ENCODE data around the gene CHMP6.

Gene CHMP6

DNA sequence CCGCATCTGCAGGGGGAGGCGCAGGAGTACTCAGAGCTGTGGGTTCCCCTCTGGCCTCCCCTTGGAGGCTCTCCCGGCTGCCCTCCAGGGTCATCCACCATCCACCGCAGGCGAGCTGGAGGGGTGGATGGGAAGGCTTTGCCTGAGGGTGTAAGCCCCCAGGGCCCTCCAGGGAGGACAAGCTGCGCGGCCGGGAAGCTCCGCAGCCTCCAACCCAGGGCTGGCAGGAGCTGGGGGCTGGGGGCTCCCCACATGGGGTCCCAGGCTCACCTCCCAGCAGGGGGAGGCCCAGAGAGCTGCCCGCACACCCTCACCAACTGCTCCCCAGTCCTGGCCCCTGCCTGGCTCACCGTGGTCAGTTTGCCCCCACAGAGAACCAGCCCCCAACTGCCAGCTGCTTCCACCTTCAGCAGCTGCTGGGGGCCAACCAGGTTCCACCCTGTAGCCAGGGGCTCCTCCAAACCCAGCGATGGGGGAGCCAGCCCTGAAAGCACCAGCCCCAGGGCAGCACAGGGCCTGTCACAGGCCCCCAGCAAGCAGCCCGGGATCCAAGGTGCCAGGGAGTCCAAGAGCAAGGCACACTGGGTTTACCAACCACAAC lies 19.8 kb upstream of the CHMP6 start:
- no peak for DNase-seq

DNA sequence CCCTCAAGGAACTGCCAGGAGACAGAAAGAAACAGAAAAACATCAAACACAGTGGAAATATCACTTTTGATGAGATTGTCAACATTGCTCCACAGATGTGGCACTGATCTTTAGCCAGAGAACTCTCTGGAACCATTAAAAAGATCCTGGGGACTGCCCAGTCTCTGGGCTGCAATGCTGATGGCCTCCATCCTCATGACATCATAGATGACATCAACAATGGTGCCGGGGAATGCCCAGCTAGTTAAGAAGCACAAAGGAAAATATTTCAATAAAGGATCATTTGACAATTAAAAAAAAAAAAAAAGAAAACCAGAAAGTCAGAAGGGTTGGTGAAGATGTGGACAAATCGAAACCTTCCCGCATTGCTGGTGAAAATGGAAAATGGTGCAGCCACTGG lies 14.9 kb upstream of the CHMP6 start:
- no peak for DNase-seq

DNA sequence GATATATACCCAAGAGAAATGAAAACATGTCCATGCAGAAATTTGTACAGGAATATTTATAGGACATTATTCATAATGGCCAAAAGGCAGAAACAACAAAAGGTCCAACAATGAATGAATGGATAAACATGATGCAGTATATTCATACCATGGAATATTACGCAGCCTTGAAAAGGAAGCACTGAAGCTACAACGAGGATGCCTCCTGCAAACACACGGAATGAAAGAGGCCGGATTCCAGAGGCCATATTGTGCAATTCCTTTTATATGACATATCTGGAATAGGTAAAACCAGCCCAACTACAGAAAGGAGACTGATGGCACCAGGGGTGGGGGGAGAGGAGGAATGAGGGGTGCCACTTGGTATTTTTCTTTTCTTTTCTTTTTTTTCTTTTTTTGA lies 14.5 kb upstream of the CHMP6 start:
- no peak for DNase-seq

DNA sequence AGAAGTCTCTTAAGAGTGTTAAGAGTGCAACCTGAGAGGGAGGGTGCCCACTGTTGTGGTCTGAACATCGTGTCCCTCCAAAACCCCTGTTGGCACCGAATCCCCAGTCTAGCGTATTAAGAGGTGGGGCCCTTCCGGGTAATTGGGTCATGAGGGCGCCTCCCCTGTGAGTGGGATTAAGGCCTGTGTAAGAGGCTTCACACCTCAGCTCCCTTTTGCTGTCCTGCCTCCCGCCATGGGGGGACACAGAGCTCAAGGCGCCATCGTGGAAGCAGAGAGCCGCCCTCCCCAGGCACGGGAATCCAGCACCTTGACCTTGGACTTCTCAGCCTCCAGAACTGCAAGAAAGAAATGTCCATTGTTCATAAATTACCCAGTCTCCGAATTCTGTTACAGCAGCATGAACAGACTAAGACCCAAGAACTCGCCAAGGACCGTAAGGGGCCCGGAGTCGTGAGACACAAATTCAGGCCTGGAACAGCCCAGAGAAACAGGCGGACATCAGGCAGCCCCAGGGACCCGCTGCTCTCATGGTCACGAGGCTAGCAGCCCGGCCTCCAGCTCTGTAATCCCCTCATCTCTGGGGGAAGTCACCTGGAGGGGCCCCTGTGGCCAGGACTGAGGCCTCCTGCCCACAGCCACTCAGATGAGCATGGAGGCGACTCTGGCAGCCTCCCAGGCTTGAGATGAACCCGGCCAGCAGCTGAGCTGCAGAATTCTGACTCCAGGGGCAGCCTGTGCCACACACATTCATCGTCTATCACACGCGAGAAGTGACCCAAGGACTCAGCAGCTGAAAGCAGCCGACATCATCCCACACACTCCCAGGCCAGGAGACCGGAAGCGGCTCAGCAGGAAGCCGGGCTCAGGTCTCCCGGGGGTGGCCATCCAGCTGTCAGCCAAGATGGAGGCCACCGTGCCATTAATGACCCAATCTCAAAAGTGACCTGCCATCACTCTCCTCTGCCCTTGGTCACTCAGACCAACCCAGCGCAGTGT lies 12.8 kb upstream of the CHMP6 start:
- DNase-seq, result no peak

DNA sequence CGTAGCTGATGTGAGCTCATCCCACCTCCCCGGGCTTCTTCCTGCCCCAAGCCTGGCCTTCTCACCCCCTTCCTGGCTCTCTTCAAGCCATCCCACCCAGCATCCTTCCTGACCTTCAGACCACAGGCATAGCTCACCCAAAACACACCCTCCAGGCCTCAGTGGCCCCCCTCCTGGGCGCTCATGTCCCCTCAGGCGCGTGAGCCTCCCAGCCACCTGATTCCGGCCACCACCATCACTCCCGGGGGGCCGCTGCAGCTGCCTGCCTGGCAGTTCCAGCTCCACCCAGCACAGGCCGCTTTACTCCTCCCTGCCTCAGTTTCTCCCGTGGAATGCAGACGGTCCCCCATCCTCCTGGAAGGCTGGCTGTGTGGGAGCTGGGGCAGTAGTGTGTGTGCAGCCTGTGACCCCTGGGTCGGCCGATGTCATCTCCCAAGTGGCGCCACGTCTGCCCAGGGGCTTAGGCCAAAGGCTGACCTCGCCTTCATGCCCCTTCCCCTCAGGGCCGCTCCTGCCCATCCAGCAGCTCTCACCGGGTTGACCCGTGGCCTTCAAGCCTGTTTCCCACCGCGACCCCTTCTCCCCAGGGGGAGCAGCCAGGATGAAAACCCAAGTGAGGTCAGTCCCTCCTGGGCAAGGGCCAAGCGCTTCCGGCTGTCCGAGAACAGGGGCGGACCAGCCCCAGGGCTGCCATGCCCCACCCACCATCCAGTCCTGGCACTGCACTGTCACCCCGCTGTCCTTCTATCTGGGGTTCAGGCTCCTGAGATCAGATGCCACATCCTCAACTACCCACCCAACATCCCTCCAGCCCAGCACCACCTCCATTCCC lies 11.9 kb upstream of the CHMP6 start:
- DNase-seq, result no peak

DNA sequence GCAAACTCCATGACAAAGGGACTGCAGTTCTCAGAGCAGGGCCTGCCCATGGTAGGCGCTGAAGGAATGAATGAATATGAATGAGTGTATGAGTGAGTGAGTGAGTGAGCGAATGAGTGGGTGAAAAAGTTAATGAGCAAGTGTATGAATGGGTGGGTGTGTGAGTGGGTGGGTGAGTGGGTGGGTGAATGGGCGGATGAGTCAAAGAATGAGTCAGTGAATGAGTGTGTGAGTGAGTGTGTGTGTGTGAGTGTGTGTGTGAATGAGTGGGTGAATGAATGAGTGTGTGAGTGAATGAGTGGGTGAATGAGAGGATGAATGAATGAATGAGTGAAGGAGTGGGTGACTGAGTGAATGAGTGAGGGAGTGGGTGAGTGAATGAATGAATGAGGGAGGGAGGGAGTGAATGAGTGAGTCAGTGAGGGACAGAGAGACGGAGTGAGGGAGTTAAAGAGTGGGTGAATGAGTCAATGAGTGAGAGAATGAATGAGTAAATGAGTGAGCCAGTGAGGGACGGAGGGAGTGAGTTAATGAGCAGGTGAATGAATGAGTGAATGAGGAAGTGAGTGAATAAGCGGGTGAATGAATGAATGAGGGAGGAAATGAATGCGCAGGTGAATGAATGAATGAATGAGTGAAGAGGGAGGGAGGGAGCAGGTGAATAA lies 11.1 kb upstream of the CHMP6 start:
- DNase-seq, result no peak

DNA sequence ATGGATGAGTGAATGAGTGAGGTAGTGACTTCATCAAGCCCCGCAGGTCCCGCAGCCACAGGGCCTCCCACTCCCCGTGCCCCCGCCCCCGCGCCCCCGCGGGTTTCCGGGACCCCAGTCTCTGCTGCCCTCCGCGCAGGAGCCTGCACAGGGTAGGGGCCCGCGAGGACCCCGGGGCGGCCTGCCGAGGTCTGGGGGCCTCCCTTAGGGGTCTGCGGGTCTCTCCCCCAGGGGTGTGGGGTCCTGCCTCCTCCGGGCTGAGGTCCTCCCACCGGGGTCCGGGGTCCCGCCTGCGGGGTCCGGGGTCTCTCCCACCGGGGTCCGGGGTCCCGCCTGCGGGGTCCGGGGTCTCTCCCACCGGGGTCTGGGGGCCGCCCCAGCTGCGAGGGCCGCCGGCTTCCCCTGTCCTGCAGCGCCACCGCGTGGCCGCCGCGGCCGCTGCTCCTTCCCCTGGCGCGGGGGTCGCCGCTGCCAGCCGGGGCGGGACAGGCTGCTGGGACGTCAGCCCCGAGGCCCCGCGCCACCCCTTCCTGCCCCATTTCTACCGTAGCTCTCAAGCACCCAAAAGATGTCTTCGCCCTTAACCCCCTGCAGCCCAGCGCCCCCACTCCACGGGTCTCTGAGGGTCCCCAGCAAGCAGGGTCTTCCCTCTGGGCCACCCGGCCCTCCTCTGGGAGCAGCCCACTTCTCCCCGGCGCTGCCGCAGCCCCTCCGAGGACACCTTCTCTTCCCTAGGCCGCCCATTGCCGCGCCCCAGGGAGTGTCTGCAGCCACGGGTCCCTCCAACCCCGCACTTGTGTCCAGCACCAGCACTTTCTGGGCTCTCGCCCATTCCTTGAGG lies 10.4 kb upstream of the CHMP6 start:
- DNase-seq, result no peak

DNA sequence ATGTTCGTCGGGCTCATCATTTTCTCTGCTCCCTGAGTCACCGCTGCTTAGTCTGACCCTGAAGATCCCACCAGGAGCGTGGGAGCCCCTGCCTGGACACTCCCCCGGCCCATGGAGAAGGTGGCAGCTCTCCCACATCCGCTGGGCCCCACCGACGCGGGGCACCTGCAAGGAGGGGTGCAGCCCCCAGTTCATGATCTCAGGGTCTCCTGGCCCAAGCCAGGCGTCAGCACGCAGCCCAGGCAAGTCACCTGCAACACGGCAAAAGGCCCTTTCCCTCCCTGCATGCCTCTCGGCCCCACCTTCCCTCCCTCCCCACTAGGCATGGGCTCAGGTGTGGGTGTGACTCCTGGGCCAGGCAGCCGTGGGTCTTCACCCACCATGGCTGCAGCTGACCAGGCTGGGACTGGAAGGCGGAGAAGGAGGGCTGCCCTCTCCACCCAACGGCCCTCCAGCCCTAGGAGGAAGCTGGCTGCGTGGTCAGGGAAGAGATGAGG lies 9.7 kb upstream of the CHMP6 start:
- no peak for DNase-seq

DNA sequence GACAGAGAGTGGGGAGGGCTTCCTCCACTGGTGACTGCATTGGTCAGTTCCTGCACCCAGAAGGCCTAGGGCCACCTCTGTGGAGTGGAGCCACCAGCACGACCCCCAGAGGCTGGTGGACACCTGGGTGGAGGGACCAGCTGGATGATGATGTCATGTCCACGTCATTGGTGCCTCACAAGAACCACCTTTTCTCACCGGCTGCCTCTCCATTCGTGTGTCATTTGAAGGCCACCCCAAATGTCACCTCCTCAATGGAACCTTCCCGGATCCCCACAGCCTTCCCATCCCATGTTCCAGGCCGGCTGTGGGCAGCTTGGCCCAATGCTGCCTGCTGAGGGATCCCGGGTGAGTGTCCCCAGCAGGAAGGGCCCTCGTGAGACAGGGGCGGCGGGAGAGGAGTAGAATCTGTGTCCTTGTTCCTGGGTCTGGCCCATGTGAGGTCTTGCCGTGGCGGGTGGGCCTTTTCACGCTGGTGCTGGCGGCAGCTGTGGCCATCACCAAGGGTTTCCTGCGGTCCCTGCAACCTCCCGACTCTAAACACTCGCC lies 9.1 kb upstream of the CHMP6 start:
- no peak for DNase-seq

DNA sequence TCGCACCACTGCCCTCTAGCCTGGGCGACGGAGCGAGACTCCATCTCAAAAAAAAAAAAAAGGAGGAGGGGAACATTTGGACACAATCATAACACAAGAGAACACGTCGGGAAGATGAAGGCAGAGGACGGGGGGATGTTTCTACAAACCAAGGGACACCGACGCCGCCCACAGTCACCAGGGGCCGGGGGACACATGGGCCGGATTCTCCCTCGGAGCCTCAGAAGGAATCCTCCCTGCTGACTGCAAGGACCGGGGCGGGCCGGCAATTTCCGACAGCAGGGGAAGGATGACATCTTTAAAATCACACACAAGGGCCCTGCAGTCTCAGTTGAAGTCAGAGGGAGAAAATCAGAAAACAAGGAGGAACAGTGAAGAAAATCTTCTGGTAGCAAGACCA lies 8.1 kb upstream of the CHMP6 start:
- DNase-seq, result no peak

DNA sequence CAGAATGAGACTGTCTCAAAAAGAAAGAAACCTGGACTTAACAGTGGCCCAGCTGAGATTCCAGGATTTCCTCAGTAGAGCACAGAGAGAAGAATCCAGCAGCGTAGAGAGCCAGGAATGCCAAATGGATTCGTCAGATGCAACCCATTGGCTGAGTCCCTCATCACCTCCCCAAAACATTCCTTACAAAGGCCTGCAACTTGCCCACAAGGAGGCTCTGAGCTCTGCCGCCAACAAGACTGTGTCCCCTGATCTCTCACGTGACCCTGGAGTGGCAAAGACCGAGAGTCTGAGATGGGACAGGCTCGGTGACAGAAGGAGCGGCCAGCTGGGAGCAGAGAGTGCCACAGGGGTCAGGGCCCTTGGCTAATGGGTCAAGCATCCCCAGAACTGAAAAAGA lies 6.9 kb upstream of the CHMP6 start:
- no peak for DNase-seq

DNA sequence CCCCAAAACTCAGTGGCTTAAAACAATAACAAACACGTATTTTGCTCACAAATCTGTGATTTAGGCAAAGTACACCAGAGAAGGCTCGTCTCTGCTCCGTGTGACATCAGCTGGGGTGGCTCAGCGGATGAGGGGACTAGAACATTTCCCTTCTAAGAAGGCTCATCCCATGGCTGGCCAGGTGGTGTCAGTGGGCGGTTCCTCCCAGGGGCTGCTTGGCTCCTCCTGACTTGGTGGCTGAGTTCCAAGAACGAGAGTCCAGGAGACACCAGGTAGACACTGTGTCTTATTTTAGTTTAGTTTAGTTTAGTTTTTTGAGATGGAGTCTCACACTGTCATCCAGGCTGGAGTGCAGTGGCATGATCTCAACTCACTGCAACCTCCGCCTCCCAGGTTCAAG lies 5.6 kb upstream of the CHMP6 start:
- DNase-seq, result no peak

DNA sequence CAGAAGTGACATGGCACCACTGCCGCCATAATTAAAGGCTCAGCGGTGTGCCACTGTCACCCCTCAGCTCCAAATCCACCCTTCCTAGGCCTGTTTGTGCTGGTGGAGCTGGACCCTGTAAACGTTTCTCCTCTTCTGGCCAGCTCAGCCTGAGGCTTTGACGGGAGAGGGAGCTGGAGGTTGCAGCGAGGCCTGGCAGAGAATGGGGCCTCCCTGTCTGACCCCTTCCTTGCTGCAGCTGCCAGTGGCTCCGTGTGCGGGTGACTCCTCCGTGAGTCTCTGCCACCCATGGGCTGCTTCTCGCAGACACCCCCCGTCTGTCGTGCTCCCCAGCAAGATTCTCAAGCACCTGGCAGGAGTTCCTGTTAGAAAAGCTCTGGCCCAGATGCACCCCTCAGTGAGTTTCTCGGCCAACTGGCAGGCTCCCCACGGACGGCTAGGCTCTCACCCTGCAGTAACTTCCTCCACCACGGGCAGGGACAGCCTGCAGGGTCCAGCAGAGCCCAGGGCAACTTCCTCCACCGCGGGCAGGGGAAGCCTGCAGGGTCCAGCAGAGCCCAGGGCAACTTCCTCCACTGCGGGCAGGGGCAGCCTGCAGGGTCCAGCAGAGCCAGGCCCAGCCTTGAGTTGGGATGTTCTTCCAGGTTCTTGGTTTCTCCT lies 4.7 kb upstream of the CHMP6 start:
- no peak for DNase-seq

DNA sequence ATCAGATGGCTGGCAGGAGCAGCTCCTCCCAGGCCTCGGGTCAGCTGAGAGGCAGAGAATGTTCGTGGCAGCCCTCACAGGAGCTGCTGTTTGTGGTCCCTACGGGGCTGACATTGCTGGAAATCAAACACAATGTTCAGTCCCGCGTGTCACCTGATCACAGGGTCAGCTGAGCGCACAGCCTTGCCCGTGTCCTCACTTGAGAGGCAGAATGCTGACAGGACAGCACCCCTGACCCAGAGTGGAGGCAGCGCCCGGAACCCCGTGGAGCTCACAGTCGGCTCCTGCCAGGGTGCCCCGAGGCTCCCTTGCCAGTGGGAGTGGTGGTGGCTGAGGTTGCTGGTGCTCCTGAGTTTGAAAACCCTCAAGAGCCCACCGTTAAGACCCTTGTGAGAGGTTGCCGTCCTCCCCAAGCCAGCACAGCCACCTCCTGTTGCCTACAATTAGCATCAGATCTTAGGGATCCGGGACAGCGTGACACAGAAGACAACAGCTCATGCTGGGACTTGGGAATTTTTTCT lies 3.6 kb upstream of the CHMP6 start:
- no peak for DNase-seq

DNA sequence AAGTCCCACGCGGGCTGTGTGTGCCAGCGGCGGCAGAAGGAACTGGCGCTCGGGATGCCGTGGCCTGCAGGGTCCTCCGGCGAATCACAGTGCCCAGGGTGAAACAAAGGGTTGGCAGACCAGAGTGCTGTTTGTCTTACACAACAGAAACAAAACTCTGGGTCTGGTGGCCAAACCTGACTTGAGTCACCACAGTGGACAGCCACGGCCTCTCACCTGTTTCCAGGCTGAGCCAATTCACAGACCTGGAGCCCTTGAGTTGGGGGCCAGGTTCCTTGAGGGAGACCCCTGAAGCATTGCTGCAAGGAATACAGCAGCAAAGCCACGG lies 2.1 kb upstream of the CHMP6 start:
- DNase-seq, result no peak

DNA sequence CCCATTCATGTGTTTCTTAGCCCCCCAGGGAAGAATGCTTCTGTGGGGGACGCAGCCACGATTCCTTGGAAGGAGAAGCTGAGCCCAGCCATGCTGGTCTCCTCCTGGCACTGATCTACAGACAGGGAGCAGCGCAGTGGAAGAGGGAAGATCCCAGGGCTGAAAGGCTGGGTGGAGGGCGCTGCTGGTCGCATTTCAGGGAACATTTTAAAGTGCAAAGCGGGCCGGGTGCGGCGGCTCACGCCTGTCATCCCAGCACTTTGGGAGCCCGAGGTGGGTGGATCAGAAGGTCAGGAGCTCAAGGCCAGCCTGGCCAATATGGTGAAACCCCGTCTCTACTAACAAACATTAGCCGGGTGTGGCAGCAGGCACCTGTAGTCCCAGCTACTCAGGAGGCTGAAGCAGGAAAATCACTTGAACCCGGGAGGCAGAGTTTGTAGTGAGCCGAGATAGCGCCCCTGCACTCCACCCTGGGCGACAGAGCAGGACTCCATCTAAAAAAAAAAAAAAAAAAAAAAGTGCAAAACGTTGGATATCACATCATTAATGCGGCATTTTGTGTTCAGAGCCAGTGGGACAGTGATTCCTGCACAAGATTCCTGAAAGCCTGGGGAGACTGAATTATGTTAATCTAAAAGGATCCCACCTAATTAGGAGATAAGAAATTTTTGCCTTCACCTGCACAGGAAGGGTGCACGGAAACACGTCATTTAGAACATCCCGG lies 558 bp upstream of the CHMP6 start:
- no peak for DNase-seq

DNA sequence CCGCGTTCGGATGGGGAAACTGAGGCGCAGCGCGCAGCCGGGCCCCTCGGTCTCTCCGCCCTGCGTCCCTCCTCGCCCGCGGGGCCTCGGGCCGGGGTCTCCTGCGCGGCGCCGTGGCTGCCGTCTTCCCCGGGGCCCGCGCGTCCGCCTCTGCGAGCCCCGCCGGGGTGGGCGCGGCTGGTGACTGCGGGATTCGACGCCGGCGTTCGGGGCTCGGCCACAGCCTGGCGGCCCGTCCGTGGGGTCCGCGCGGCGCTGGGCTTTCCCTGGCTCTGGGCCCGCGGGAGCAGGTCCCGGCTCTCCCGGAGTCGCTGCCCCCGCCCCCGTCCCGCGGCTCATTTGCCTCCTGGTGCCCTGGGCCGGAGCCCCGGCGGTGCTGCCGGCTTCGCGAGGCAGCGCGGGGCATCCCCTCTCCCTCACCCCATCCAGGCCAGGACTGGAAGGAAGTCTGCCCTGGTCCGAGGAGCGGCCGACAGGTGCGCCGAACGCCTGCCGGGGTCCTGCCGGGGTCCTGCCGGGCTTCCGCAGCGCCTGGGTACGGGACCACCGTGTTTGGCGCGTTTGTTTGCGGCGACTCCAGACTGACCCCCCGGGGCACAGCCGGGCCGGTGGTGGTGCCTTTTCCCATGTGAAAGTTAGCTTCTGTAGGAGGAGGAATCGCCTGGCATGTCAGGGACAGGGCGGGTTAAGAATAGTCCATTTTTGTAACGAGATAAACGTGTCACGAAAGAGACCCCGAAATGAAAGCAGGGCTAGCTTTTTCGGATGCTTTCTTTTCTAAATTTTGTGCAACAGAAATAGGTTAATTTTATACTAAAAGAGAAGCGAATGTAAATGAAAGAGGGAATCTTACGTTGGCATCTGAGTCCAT lies 671 bp downstream of the CHMP6 start:
- no peak for DNase-seq

DNA sequence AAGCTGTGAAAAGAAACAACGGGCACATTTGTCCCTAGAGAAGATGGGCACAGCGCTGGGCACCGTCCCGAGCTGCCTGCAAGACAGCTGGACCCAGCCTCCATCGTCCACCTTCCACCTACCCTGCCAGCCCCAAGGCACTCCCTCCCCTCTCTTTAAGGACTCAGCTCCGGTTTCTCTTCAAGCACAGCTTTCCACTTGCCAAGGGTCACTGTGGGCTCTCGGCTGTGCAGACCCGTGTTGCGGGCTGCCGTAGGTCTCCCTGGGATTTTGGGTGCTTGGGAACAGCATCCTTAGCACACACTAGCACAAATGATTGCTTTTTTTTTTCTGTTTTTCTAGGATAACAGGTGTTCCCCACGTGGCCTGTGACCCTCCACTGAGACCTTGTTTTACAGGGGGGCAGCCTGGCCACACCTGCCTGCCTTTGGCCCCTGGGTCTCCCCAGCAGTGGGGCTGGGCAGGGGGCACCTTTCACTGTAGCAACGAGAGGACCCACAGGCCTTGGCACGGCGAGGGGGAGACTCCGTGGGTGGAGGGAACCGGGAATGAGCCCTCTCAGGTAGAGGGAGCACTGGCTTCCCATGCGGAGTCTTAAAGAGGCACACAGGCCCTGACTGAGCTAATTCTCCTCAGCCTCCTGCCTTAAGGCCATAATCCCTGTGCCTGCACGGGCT lies 1.4 kb downstream of the CHMP6 start:
- no peak for DNase-seq

DNA sequence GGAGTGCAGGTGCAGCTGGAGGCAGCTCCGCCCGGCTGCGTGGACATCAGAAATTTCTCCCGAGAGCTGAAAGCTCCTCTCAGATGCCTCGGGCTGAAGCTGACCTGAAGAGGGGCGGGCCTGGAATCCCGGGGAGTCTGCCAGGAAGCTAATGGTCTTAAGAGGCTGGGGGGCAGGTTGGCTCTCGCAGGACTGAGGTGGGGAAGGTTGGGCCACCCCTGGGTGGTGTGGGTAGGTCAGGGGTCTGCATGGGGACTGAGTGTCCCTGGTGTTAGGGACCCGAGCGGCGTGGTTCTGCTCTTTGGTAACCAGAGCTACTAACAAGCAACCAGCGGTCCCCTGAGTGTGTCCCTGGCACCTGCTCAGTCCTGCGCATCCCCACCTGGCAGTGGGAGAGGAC lies 3.5 kb downstream of the CHMP6 start:
- no peak for DNase-seq

All from DMS79 treated with DMSO at 0.1 percent for 48 hours (cell line).